ENCODE measurements around the gene DCX.

- TF ChIP-seq, protein P1, sequence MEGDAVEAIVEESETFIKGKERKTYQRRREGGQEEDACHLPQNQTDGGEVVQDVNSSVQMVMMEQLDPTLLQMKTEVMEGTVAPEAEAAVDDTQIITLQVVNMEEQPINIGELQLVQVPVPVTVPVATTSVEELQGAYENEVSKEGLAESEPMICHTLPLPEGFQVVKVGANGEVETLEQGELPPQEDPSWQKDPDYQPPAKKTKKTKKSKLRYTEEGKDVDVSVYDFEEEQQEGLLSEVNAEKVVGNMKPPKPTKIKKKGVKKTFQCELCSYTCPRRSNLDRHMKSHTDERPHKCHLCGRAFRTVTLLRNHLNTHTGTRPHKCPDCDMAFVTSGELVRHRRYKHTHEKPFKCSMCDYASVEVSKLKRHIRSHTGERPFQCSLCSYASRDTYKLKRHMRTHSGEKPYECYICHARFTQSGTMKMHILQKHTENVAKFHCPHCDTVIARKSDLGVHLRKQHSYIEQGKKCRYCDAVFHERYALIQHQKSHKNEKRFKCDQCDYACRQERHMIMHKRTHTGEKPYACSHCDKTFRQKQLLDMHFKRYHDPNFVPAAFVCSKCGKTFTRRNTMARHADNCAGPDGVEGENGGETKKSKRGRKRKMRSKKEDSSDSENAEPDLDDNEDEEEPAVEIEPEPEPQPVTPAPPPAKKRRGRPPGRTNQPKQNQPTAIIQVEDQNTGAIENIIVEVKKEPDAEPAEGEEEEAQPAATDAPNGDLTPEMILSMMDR (conservative IDR thresholded peaks at IDR 0.05; ENCODE audit: low read depth in 2 of 2): no peak
- no peak for TF ChIP-seq EZH2 (IDR thresholded peaks at IDR 0.05; ENCODE audit: low read depth, unreplicated experiment)
- no peak for TF ChIP-seq POLR2AphosphoS5 (IDR thresholded peaks at IDR 0.05; ENCODE audit: low read depth)
- no peak for TF ChIP-seq JUNB (IDR thresholded peaks at IDR 0.05; ENCODE audit: unreplicated experiment)
- TF ChIP-seq EZH2phosphoT487 (IDR thresholded peaks at IDR 0.05; ENCODE audit: unreplicated experiment): no peak
- TF ChIP-seq CREB1 (CRISPR knock-in tag; IDR thresholded peaks at IDR 0.05; ENCODE audit: low read depth): no peak
These were observed 129.9 kb downstream of the DCX start for GRCh38 chrX:111282139-111282538.

Measured in GM23338 (cell line).